Endothelial cell of umbilical vein (primary cell): ENCODE results near the gene NSUN7. TPM values are rescaled to one million over a fixed set of nuclear protein-coding genes. Genes with fewer than 3 reads are reported as not detected.

ENCODE experiments used
- BruUV-seq: library from RNA; stranded (reverse); fragments of 400-500 nt; replicated peaks from 2 replicates; lab custom pipeline; 2021; lab: Mats Ljungman, UMichigan
- CTCF ChIA-PET: fragments of 300-600, 350-600 bp; sonication (Branson Sonifier 250); formaldehyde crosslinking; loops from one replicate; lab custom pipeline; 2021; ENCODE audit warnings: antibody characterized with exemption, inconsistent platforms; lab: Charles Lee
- POLR2A ChIA-PET: fragments of 300-600, 350-600 bp; sonication (Branson Sonifier 250); formaldehyde crosslinking; loops from one replicate; lab custom pipeline; 2021; ENCODE audit warnings: antibody characterized with exemption, inconsistent platforms; lab: Charles Lee
- DNase-seq: peaks from one replicate; pipeline ENCODE4 v3.0.0-alpha.2; 2011; ENCODE audit warnings: low read depth, low spot score
- FAIRE-seq: peaks from 2 replicates; lab custom pipeline; 2011; peaks lifted over from hg19 to GRCh38; lab: Jason Lieb, UNC
- H2AFZ ChIP-seq: 2 replicates; pipeline ENCODE4 v1.6.0; 2012; ENCODE audit warnings: low read depth, low read length, control low read depth, inconsistent platforms
- H3K27ac ChIP-seq: 2 replicates; pipeline ENCODE4 v1.5.1; 2011; ENCODE audit warnings: low read depth, mild to moderate bottlenecking, control low read depth, low read length, moderate library complexity; ENCODE audit not compliant: insufficient read depth
- H3K27me3 ChIP-seq, 2 experiments: 2 replicates each; pipeline versions ENCODE4 v1.6.0 to v1.6.1; 2011; ENCODE audit warnings: low read length in 2 of 2, mixed read lengths in 1 of 2; ENCODE audit not compliant: control insufficient read depth in 2 of 2, insufficient read depth in 2 of 2
- H3K36me3 ChIP-seq, 2 experiments: 2 replicates in 1 of 2; 3 replicates in 1 of 2; pipeline ENCODE4 v1.5.1; 2011; ENCODE audit warnings: low read length in 2 of 2, mild to moderate bottlenecking in 1 of 2, moderate library complexity in 1 of 2; ENCODE audit not compliant: control insufficient read depth in 2 of 2, insufficient read depth in 2 of 2; ENCODE audit errors: extremely low read depth in 1 of 2
- H3K4me1 ChIP-seq: 3 replicates; pipeline ENCODE4 v1.5.1; 2011; ENCODE audit warnings: mild to moderate bottlenecking, low read length; ENCODE audit not compliant: control insufficient read depth, insufficient read depth; ENCODE audit errors: extremely low read depth
- H3K4me2 ChIP-seq: 2 replicates; pipeline ENCODE4 v1.6.1; 2011; ENCODE audit warnings: low read length, control low read depth, mixed read lengths; ENCODE audit not compliant: insufficient read depth
- H3K4me3 ChIP-seq, 3 experiments: fragments of 200-600 bp in 1 of 3; sonication (generic), shearing (Covaris generic) in 1 of 3; replicated peaks in 1 of 3; 2 replicates each; pipeline ENCODE4 v1.5.1; 2011 to 2016; ENCODE audit warnings: control low read depth in 3 of 3, low read length in 3 of 3, mild to moderate bottlenecking in 2 of 3, inconsistent platforms in 1 of 3, low read depth in 1 of 3, moderate library complexity in 1 of 3; ENCODE audit not compliant: insufficient read depth in 1 of 3
- H3K79me2 ChIP-seq: 2 replicates; pipeline ENCODE4 v1.6.0; 2012; ENCODE audit warnings: low read length, inconsistent platforms; ENCODE audit not compliant: control insufficient read depth, insufficient read depth
- H3K9ac ChIP-seq: replicated peaks from 2 replicates; pipeline ENCODE3; 2011; ENCODE audit warnings: low read length, control low read depth; ENCODE audit not compliant: insufficient read depth; ENCODE audit errors: extremely low read depth
- H3K9me1 ChIP-seq: replicated peaks from 3 replicates; pipeline ENCODE4 v1.6.0; 2011; ENCODE audit warnings: mild to moderate bottlenecking, low read length; ENCODE audit not compliant: control insufficient read depth, insufficient read depth; ENCODE audit errors: extremely low read depth
- H3K9me3 ChIP-seq: replicated peaks from 2 replicates; pipeline ENCODE4 v1.5.1; 2012; ENCODE audit warnings: low read length, inconsistent platforms; ENCODE audit not compliant: control insufficient read depth, insufficient read depth
- H4K20me1 ChIP-seq: replicated peaks from 2 replicates; pipeline ENCODE3; 2011; ENCODE audit warnings: mild to moderate bottlenecking, low read length; ENCODE audit not compliant: control insufficient read depth, insufficient read depth; ENCODE audit errors: extremely low read depth
- GATA2 ChIP-seq: IDR thresholded peaks from 2 replicates; pipeline ENCODE4 v1.7.0; 2011; ENCODE audit warnings: low read depth, mild to moderate bottlenecking, moderate library complexity, mixed read lengths, low read length; ENCODE audit not compliant: insufficient read length, insufficient read depth
- JUN ChIP-seq: IDR thresholded peaks from 2 replicates; pipeline ENCODE4 v1.6.1; 2011; ENCODE audit warnings: borderline replicate concordance, low read depth; ENCODE audit not compliant: insufficient read length, insufficient read depth
- MAX ChIP-seq: IDR thresholded peaks from 2 replicates; pipeline ENCODE4 v1.6.1; 2011; ENCODE audit not compliant: insufficient read depth, insufficient read length
- MYC ChIP-seq: IDR thresholded peaks from one replicate; pipeline ENCODE4 v1.6.1; 2011; ENCODE audit warnings: mild to moderate bottlenecking, low read depth, low read length
- POLR2A ChIP-seq: IDR thresholded peaks from 2 replicates; pipeline ENCODE4 v1.6.1; 2012; ENCODE audit warnings: low read depth, mild to moderate bottlenecking, control low read depth, low read length
- POLR2AphosphoS5 ChIP-seq: IDR thresholded peaks from 2 replicates; pipeline ENCODE4 v1.6.1; 2012; ENCODE audit warnings: low read depth, mild to moderate bottlenecking, control low read depth, low read length, moderate library complexity; ENCODE audit not compliant: insufficient read depth
- dilution Hi-C: fragments of 300-500 bp; cut with MboI; formaldehyde crosslinking; loops from one replicate; pipeline ENCODE4 v1.15.0; 2019; ENCODE audit warnings: low sequenced_read_pairs; ENCODE audit not compliant: extremely low pct_ligation_motif_present
- intact Hi-C: fragments of 100-400 bp; cut with micrococcal nuclease; formaldehyde crosslinking; loops from one replicate; pipeline ENCODE4 v1.10.0; 2022
- polyA plus RNA-seq, 4 experiments: library from polyadenylated mRNA; depleted of rRNA in 3 of 4; stranded (reverse) in 3 of 4; unstranded in 1 of 4; fragments of >200 nt; gene quantifications; 2 replicates each; pipeline versions ENCODE4 v1.2.1 to v1.2.3, GENCODE V29; 2011 to 2012; ENCODE audit warnings: missing spikeins in 1 of 4
- total RNA-seq: library from RNA; stranded (reverse); gene quantifications from 2 replicates; pipeline ENCODE4 v1.2.3, GENCODE V29; 2021
- TF ChIP-seq, protein P1 (sequence below), 2 donors: IDR thresholded peaks; 1 replicate in 1 of 2; 2 replicates in 1 of 2; pipeline ENCODE4 v1.5.1; 2011; ENCODE audit warnings: low read length in 2 of 2, mild to moderate bottlenecking in 2 of 2, moderate library complexity in 2 of 2, control low read depth in 1 of 2, inconsistent platforms in 1 of 2, low read depth in 1 of 2; ENCODE audit not compliant: insufficient read depth in 1 of 2; ENCODE audit errors: extremely low read depth in 1 of 2

NSUN7 gene
- total and polyA plus RNA-seq, 2 donors (not counting 3 experiments of a cell fraction or from before 2014, with no cell fraction given) = 0.03 to 0.20 TPM

DNA sequence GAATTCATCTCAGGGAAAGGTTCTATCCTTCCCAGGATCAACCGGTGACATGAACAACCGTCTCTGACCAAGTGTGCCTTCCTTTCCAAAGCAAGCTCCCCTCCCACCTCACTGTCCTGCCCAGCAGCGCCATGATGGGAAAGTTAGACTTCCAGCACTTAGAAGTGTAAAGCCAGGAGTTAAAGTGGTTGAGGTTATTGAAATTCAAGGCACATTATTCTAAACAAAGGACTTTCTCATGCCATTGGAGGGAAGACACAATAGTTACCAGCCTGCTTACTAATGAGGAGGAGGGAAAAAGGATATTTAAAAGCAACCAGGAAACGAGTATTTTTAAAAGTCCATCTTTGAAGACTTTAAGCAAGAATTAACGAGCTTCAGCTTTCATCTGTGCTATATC lies 96.8 kb downstream of the NSUN7 start:
- no peak overlapping the region for H3K4me3 ChIP-seq
- intact Hi-C loops = no loop called here
- no peaks in the 10 kb centered on the region for H3K27me3 ChIP-seq
- H4K20me1 ChIP-seq = no peaks in the 10 kb centered on the region
- H3K27ac ChIP-seq = no peak overlapping the region
- H3K36me3 ChIP-seq = peaks cover 0 to 4% of the 10 kb centered on the region in 2 experiments
- dilution Hi-C loops = no loop called here
- no peaks in the 10 kb centered on the region for H3K9me3 ChIP-seq
- no peaks in the 10 kb centered on the region for H3K9me1 ChIP-seq
- FAIRE-seq (no peak), DNase-seq (no peak)
- no TSS peak for BruUV-seq
- peaks cover 2% of the 10 kb centered on the region for H3K79me2 ChIP-seq
- CTCF ChIA-PET = interaction anchor here (1.5 kb wide), 1 partner anchor 51 kb away, joined by 3 read pairs; no protein-coding TSS in a partner anchor
- no peak for TF ChIP-seq MAX
- TF ChIP-seq POLR2A = no peak
- no peak for TF ChIP-seq MYC
- TF ChIP-seq, protein P1, sequence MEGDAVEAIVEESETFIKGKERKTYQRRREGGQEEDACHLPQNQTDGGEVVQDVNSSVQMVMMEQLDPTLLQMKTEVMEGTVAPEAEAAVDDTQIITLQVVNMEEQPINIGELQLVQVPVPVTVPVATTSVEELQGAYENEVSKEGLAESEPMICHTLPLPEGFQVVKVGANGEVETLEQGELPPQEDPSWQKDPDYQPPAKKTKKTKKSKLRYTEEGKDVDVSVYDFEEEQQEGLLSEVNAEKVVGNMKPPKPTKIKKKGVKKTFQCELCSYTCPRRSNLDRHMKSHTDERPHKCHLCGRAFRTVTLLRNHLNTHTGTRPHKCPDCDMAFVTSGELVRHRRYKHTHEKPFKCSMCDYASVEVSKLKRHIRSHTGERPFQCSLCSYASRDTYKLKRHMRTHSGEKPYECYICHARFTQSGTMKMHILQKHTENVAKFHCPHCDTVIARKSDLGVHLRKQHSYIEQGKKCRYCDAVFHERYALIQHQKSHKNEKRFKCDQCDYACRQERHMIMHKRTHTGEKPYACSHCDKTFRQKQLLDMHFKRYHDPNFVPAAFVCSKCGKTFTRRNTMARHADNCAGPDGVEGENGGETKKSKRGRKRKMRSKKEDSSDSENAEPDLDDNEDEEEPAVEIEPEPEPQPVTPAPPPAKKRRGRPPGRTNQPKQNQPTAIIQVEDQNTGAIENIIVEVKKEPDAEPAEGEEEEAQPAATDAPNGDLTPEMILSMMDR (IDR thresholded peaks at IDR 0.05; ENCODE audit: extremely low read depth in 1 of 2, insufficient read depth in 1 of 2, low read depth in 1 of 2, low read length in 2 of 2) = no peak
- no peak for TF ChIP-seq GATA2
- POLR2A ChIA-PET = no interaction called here
- H2AFZ ChIP-seq = no peak overlapping the region
- H3K9ac ChIP-seq = no peak overlapping the region
- peaks cover 10% of the 10 kb centered on the region for H3K4me1 ChIP-seq
- H3K4me2 ChIP-seq = no peak overlapping the region

DNA sequence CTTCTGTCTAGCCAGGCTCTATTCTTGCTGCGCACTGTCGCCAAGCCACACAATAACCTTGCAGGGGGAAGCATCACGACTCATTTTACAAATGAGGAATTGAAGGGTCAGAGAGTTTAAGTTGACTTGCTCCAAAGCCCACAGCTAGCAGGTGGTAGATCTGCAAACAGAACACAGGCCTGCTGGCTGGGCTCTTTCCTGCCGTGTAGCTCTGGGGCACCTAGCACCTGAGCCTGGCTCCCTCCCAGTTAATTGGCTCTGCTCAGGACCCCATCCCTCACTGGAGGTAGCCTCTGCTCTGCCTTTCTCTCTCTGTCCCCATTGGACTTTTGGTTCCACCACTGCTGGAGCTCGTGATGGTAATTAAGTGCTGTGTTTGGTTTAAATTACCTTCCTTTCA lies 98.5 kb downstream of the NSUN7 start:
- Histone ChIP-seq H3K79me2 (peaks cover 2% of the 10 kb centered on the region), H3K4me3 (no peak overlapping the region), H3K27ac (no peak overlapping the region), H4K20me1 (no peaks in the 10 kb centered on the region), H3K9ac (no peak overlapping the region), H3K4me2 (no peak overlapping the region), H3K9me3 (no peaks in the 10 kb centered on the region), H2AFZ (no peak overlapping the region), H3K4me1 (peaks cover 10% of the 10 kb centered on the region), H3K9me1 (no peaks in the 10 kb centered on the region), H3K27me3 (no peaks in the 10 kb centered on the region), H3K36me3 (no peaks in the 10 kb centered on the region)
- POLR2A ChIA-PET = no interaction called here
- TF ChIP-seq MAX (no peak), GATA2 (no peak), JUN (no peak), POLR2A (no peak), POLR2AphosphoS5 (no peak), MYC (no peak)
- TF ChIP-seq, protein P1 (IDR thresholded peaks at IDR 0.05; ENCODE audit: extremely low read depth in 1 of 2, insufficient read depth in 1 of 2, low read depth in 1 of 2, low read length in 2 of 2) = no peak
- intact Hi-C loops = no loop called here
- FAIRE-seq = no peak
- CTCF ChIA-PET = interaction anchor here (1.2 to 1.9 kb wide), 2 partner anchors 8 to 15 kb away, joined by 6 to 25 read pairs; no protein-coding TSS in a partner anchor
- dilution Hi-C loops = no loop called here
- BruUV-seq = no TSS peak
- DNase-seq = no peak
